Effector memory CD4-positive, alpha-beta T cell (primary cell): ENCODE measurements around the gene RFX7.

ENCODE experiments used
- DNase-seq, 3 donors: peaks; one replicate each; pipeline ENCODE4 v3.0.0-alpha.2; 2020
- H3K27ac ChIP-seq: 2 replicates; pipeline ENCODE4 v1.7.0; 2013; ENCODE audit warnings: mild to moderate bottlenecking, low read length, moderate library complexity; ENCODE audit not compliant: insufficient read depth, poor library complexity, severe bottlenecking
- H3K27me3 ChIP-seq: replicated peaks from 2 replicates; pipeline ENCODE4 v1.7.0; 2013; ENCODE audit warnings: mild to moderate bottlenecking, low read length; ENCODE audit not compliant: insufficient read depth, control insufficient read depth, poor library complexity, severe bottlenecking
- H3K36me3 ChIP-seq: 2 replicates; pipeline ENCODE4 v1.7.0; 2013; ENCODE audit warnings: mild to moderate bottlenecking, low read length, moderate library complexity; ENCODE audit not compliant: control insufficient read depth, insufficient read depth
- H3K4me1 ChIP-seq: 2 replicates; pipeline ENCODE4 v1.7.0; 2013; ENCODE audit warnings: low read length, mild to moderate bottlenecking; ENCODE audit not compliant: control insufficient read depth, insufficient read depth, poor library complexity, severe bottlenecking
- H3K4me3 ChIP-seq: 2 replicates; pipeline ENCODE4 v1.7.0; 2013; ENCODE audit warnings: low read length, low read depth, mild to moderate bottlenecking; ENCODE audit not compliant: insufficient read depth, poor library complexity, severe bottlenecking
- H3K9me3 ChIP-seq: 2 replicates; pipeline ENCODE4 v1.7.0; 2013; ENCODE audit warnings: mild to moderate bottlenecking, low read length, moderate library complexity; ENCODE audit not compliant: control insufficient read depth

The RFX7 gene

DNA sequence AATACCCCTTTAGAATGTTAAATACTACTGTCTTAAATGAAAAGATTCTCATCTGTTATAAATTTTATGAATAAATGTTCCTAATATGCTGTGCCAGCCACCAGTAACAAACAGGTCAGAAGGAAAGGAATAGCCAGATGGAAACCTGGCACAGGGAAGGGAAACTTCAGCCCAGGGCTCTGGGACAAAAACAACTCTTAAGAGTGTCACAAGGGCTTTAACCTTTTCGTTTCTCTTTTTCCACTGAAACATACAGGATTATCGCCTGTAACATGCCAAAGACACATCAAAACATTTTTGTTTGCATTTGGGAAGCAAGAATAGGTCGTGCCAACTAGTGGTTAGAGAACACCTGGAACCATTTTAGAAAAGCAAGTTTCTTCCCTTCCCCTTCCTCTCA, 141.2 kb downstream of the RFX7 start:
- Histone ChIP-seq H3K4me1 (no peaks in the 10 kb centered on the region), H3K36me3 (peaks cover 22% of the 10 kb centered on the region), H3K27ac (no peak overlapping the region), H3K9me3 (no peaks in the 10 kb centered on the region), H3K4me3 (no peak overlapping the region), H3K27me3 (no peaks in the 10 kb centered on the region)
- DNase-seq: no peak

DNA sequence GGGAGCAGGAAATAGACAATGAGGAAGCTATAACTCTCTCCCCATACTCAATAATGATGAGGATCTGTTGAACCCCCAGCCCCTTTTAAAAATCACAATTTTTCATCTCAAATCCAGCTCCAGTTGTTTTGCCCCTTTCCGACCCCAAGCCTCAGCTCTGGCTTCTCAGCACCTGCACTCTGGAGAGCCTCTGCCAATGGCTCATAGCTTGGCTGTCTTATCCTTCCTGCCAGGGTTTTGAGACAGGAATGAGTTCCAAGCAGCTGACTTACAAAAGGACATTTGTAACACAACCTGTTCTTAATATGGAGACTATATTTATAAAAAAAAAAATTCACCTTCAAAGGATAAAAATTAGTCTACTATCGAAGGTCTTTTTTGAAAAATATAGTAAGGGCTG, 144.4 kb downstream of the RFX7 start:
- Histone ChIP-seq H3K4me3 (no peak overlapping the region), H3K9me3 (no peaks in the 10 kb centered on the region), H3K4me1 (no peaks in the 10 kb centered on the region), H3K27ac (no peak overlapping the region), H3K36me3 (peaks cover 52% of the 10 kb centered on the region), H3K27me3 (no peaks in the 10 kb centered on the region)
- no peak for DNase-seq

DNA sequence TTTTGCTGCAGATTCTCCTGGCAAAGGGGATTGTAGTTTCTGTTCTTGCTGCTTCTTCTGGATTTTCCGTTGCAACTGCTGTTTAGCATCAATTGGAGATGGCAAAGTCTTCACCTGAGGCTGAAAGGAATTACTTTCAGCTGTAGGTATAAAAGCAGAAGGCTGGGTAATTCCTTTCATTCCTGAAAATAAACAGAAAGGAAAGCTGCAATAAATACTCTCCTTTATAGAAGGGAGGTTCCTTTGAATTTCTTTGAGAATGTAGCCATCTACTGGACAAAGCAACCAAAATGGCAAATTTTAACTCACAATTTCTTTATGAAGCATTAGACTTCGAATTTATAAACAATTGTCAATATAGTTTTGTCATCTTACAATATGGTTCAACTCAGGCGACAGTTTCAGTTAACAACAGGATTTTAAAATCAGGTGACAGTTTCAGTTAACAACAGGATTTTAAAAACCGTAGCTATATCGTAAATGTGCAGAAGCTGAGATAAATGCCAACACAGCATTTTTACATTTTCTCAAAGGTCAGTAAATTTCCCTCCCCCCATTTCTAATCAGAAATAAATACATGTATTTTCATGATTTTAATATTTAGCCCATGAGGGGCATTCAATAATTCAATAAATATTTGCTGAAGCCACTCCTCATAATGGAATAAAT, 145.3 kb downstream of the RFX7 start:
- DNase-seq: no peak
- Histone ChIP-seq H3K4me3 (no peak overlapping the region), H3K36me3 (peaks cover 50% of the 10 kb centered on the region), H3K27me3 (no peaks in the 10 kb centered on the region), H3K9me3 (no peaks in the 10 kb centered on the region), H3K4me1 (no peaks in the 10 kb centered on the region), H3K27ac (no peak overlapping the region)

DNA sequence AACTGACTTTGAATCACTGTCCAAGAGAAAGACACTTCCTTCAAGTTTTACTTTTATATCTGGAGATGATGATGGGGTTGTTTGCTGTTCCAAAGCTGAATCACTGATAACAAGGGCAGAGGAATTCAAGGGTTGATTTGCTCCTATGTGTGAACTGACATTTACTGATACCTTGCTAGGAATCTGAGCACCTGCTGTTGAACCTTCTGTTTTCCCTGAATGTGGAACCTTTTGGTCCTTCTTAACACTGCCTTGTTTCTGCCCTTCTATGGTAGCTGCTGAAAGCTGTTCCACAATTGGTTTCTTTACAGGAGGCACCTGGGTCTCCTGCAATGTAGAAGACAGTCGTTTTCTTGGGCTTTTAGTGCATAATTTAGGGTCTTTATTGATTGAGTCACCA, 148.3 kb downstream of the RFX7 start:
- DNase-seq: no peak
- no peak overlapping the region for H3K4me3 ChIP-seq
- H3K36me3 ChIP-seq: peaks cover 47% of the 10 kb centered on the region
- H3K27ac ChIP-seq: no peak overlapping the region
- no peaks in the 10 kb centered on the region for H3K27me3 ChIP-seq
- no peaks in the 10 kb centered on the region for H3K9me3 ChIP-seq
- no peaks in the 10 kb centered on the region for H3K4me1 ChIP-seq

DNA sequence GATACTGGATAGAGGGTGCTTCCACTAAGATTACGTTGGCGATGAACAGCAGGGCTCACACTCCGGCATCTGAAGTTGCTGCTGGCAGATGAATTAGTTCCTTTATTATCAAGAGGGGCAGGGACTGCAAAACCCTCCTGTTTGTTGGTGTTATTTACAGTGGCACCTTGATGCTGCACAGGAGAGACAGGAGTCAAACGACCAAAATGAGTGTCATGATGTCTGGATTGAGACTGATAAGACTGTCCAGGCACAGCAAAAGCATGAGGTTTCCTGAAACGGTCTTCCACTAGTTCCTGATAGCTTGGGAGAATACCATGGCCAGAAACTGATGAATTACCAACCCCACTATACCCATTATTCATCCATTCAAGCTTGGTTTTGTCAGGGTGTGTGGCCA, 149.5 kb downstream of the RFX7 start:
- Histone ChIP-seq H3K9me3 (no peaks in the 10 kb centered on the region), H3K36me3 (peaks cover 44% of the 10 kb centered on the region)
- no peak for DNase-seq

DNA sequence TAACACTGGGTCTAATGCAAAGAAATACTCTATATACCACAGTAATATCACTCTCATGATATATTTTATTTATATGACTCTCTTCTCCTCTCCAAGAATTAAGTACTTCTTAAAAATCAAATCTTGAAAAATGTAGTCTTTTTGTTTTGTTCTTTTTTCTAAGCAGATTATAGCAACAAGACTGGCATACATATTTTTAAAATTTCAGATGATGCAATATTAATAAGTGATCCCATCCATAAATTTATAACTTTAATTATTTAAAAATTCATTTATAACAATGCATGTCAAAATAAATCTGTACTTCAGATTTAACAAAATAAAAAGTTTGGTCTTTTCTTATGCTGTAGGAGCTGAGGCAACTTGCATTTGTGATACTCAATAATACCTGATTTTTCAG, 155.3 kb downstream of the RFX7 start:
- Histone ChIP-seq H3K27ac (no peak overlapping the region), H3K36me3 (no peaks in the 10 kb centered on the region), H3K27me3 (no peaks in the 10 kb centered on the region), H3K9me3 (no peaks in the 10 kb centered on the region), H3K4me3 (no peak overlapping the region), H3K4me1 (no peaks in the 10 kb centered on the region)
- no peak for DNase-seq

More for the DNA sequence above, 149.5 kb downstream of the RFX7 start:
- Histone ChIP-seq H3K4me1 (no peaks in the 10 kb centered on the region), H3K27me3 (no peaks in the 10 kb centered on the region), H3K27ac (no peak overlapping the region), H3K4me3 (no peak overlapping the region)

DNA sequence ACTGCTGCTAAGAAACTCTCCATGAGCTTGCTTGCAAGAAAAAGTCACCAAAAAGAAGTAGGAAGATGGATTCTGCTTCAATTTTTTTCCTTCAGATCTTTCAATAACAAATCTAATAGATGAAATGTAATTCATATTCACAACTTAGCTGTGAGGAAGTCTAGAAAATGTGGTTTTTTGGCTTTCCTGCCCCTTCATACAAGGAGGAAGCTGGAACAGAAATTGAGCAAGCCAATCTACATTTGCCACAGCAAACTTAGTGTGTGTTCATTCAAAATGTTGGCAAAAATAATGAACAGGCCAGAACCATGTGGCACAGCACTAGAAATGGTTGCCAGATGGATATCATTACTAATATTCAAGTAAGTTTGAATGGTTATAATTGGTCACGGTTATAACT, 157.1 kb downstream of the RFX7 start:
- DNase-seq: no peak
- Histone ChIP-seq H3K36me3 (no peaks in the 10 kb centered on the region), H3K4me3 (no peak overlapping the region), H3K27ac (no peak overlapping the region), H3K27me3 (no peaks in the 10 kb centered on the region), H3K4me1 (no peaks in the 10 kb centered on the region), H3K9me3 (no peaks in the 10 kb centered on the region)

DNA sequence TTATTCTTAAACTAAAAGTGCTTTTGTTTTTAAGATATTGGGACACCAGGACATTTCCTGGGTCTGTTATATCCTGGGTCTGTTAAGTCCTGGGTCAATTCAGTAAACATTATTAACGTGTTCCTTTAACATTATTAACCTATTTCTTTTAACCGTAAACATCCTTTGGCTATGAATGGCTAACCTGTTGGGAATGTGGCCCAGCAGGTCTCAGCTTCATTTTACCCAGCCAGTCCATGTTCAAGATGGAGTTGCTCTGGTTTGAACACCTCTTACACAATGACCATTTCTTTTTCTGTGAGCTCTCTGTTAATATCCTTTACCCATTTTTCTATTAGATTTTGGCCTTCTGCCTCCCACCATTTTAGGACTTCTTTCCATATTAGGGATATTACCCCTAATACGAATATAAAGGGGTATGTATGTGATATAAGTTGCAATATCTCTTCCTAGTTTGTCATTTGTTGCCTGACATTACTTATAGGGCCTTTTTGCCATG, 161.4 kb downstream of the RFX7 start:
- H3K9me3 ChIP-seq: no peaks in the 10 kb centered on the region
- no peak for DNase-seq
- no peak overlapping the region for H3K27ac ChIP-seq
- H3K36me3 ChIP-seq: no peaks in the 10 kb centered on the region
- H3K4me1 ChIP-seq: no peaks in the 10 kb centered on the region
- H3K4me3 ChIP-seq: no peak overlapping the region
- H3K27me3 ChIP-seq: no peaks in the 10 kb centered on the region

DNA sequence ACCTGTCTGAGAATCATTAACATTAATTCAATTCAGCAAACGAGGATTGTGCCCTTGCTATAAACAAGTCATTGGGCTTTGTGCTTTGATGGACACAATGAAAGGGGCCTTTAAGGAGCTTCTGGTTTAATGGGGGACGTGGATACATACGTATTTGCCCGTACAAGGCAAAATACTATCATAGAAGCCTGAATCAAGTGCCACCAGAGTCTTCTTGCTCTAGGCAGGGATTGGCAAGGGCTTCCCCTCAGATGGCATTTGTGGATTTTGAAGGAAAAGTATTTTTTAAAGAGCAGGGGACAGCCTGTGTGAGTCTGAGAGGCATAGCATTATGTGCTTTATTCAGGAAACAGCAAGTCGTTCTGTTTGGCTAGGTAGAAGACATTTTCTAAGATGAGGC, 166.6 kb downstream of the RFX7 start:
- H3K4me1 ChIP-seq: no peaks in the 10 kb centered on the region
- H3K4me3 ChIP-seq: no peak overlapping the region
- no peak overlapping the region for H3K27ac ChIP-seq
- no peaks in the 10 kb centered on the region for H3K9me3 ChIP-seq
- DNase-seq: no peak
- no peaks in the 10 kb centered on the region for H3K27me3 ChIP-seq
- H3K36me3 ChIP-seq: no peaks in the 10 kb centered on the region

DNA sequence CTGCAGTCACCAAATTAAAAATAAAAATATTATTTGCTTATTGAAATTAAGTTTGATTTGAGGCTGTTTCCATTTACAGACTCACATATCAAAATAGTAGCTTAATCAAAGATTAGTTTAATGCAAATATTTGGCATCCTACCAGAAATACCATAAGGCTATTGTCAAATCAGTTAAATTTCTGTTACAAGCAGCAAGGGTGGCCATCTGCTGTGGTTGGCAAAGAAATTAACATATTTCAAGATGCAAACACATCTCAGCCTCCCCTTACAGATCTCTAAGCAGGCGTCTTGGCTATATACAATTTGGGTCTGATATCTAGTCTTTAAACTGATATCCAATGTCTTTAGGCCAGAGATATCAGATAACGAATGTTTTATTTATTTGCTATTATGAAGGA, 167.0 kb downstream of the RFX7 start:
- DNase-seq: no peak
- no peaks in the 10 kb centered on the region for H3K27me3 ChIP-seq

More for the DNA sequence above, 167.0 kb downstream of the RFX7 start:
- H3K27ac ChIP-seq: no peak overlapping the region
- no peaks in the 10 kb centered on the region for H3K9me3 ChIP-seq
- H3K4me3 ChIP-seq: no peak overlapping the region
- no peaks in the 10 kb centered on the region for H3K4me1 ChIP-seq
- H3K36me3 ChIP-seq: no peaks in the 10 kb centered on the region
